GM19351 (cell line): ENCODE measurements around the gene GCA.

Experiments
- ATAC-seq: cut with Tn5 transposase; IDR thresholded peaks from one replicate; pipeline ENCODE4 v1.9.1; 2021; ENCODE audit warnings: mild to moderate bottlenecking, moderate library complexity; ENCODE audit not compliant: unreplicated experiment

The GCA gene

DNA sequence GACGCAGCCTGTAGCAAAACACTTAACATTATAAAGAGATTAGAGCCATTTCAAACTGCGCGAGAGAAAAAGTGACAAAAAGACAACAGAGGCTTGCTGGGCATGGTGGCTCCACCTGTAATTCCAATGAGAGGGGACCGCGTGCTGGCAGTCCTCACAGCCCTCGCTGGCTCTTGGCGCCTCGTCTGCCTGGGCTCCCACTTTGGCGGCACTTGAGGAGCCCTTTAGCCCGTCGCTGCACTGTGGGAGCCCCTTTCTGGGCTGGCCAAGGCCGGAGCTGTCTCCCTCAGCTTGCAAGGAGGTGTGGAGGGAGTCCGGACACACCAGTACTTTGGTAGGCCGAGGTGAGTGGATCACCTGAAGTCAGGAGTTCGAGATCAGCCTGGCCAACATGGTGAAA lies 16.1 kb upstream of the GCA start:
- no peak for ATAC-seq

DNA sequence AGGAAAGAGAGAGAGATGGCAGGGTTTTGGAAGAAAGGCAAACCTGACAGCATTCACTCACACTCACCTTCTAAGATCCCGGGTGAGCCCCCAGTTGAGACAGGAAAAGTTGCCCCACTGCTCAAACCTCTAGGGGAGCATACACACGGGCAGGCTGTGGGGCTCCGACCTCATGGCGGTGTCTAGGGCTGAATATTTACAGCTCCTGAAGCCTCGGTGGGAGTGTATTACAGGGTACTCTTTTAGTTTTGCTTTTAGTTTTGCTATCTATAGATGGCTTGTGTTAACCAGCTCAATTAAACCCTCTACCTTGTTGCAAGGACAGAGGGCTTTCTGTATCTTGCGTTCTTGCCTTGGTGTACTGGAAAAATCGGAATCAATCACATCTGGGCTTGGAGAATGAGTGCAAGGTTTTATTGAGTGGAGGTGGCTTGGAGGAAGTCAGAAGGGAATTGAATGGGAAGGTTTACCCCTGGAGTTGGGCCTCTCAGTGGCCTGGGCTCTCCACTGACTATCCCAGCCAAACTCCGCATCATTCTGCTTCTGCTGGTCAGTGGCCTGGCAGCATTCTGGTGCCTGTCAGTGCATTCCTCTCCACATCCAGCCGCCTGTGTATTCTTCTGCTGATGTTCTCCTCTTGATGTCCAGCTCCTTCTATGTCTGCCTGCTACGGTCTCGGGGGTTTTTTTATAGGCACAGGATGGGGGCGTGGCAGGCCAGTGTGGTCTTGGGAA lies 15.3 kb upstream of the GCA start:
- peak; percentile 83 for ATAC-seq

DNA sequence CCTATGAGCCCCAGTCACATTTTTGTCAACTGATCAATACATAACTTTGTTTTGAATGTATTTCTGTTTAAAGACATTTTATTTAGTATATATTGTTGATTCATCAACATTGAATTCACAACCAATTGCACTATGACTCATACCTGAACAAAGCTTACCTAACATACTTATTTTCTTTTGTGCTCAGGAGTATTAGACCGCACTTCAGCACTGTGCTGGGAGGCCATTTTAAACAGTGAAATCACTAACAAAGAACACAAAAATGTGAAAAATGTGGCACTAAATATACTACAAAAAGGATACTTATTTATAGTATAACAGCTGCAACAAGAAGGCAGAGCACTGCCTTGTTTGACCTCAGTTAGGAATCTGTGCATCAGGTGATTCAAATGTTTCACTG lies 13.1 kb upstream of the GCA start:
- ATAC-seq = no peak

DNA sequence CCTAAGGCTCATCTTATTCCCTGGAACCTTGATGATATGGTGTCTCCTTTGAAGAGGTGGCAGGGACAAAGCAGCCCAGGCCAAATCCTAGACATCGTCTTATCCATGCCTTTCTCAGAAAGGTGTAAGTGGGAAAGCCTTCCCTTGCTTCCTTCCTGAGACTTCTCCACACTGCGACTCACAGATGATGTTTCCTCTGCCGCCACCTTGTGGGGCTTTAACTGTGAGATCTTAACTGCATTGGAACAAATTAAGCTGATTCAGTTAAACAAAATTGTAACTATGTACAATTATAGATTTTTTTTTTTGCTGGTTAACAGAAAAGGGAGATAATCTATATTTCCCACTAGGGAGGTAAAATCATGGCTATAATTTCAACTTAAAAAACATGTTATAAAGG lies 10.0 kb upstream of the GCA start:
- ATAC-seq = peak; percentile 62

DNA sequence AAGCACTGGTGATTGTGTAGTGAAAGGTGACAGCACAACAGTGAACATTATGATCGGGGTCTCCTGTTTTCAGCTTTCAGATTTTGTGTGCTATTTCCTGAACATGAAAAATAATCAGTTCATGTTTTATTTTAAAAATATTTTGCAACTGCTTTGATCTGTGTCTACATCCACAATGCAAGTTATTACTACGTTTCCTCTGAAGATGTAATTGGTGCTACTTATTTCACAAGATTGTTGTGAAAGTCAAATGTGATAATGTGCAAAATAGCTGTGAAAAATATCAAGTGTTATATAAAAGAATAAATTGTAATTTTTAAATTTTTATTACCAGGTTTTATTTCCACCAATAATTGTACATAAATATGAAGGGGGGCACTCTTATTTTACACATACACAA lies 6.1 kb upstream of the GCA start:
- no peak for ATAC-seq

DNA sequence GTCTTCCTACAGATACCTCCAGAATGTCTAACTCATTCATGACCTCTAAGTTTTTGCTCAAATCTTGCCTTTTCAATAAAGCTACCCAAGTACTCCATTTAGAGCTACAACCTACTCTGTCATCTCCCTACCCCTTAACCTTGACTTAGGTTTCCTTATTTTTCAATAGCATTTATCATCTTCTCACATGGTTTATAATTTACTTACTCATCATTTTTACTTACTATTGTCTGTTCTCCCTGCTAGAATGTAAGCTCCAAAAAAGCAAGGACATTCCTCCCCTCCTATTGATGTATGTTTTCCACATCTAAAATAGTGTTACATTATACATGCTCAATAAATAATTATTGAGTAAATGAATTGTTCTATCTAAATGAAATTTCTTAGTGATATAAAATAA lies 3.1 kb upstream of the GCA start:
- ATAC-seq = no peak

DNA sequence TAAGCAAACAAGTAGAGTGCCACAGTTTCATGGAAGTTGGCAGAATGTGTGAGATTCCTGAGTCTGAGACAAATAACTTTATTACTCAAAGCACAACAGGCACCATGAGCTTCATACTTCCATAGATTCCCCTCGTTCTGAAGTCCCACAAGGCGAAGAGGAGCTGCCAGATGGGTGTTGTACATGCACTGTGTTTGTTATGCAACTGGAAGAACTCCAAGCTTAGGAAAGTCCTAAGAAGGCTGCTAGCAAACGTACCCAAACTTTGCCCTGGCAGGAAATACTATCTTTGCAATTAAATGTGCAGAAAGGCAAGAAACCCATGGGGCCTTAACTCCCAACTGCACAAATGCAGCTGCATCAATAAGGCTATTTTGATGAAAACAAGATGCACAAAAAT lies 1.6 kb upstream of the GCA start:
- ATAC-seq = no peak

DNA sequence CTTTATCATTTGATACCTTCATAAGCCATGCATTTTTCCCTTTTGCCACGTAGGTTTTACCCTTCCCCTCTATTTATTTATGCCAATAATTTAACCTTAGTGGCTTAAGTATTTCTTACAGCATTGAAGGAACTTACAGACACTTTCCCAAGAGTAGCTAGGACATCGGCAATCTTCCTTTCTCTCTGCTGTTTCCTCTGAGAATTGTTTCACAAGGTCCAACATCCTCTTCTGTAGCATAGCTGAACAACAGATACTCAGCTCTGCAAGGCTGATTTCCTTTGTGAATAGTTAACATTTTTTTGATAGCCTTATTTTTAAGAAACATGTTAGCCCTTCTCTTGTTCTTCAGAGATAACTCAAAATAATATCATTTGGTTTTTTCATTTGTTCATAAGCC lies 1.1 kb upstream of the GCA start:
- ATAC-seq = no peak

DNA sequence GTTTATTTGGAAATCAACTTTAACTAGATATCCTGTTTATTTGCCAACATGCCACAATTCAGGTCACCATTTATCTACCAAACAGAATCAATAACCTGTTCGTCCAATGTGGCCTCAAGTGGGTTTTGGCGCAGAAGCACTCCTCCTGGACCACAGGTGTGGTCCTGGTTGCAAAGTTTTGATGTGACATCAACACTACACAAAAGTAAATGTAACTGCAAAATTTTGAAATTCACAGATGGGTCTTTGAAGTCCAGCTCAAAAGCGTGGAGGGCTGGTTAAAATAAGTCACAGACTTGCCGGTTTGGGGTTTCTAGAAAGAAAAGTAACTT lies 474 bp upstream of the GCA start:
- ATAC-seq = peak; percentile 1

DNA sequence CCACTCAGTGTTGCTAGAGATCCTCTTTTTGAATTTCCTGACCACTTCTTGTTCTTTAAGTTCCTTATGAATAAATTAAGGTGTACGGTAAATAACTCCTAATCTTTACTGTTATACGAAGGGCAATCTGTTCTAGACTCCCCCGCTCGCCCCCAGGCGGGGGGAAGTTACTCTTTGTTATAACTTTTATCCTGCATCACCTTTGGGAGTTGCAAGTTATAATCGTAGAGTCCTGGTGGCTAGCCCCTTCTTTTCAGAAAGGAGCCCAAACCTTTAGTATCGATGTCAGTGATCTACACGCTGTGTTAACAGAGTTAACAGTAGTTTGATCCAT lies 652 bp downstream of the GCA start:
- ATAC-seq = peak; percentile 3

DNA sequence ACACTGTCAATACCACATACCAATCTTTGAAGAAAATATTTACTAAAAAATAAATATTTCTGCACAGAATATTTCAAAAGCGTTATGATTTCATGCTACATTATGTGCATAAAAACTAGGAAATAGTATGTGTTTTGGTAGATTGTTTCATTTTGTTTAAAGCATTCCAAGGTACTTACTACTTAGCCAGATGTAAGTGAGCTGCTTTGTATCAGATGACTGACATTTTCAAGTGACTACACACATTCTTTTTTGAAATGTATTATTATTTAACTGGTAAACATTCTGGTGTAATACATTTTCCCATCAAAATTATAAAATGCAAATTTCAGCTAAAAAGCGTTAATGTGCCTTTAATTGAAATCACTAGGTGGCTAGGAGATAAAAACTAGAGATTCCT lies 21.5 kb downstream of the GCA start:
- no peak for ATAC-seq

DNA sequence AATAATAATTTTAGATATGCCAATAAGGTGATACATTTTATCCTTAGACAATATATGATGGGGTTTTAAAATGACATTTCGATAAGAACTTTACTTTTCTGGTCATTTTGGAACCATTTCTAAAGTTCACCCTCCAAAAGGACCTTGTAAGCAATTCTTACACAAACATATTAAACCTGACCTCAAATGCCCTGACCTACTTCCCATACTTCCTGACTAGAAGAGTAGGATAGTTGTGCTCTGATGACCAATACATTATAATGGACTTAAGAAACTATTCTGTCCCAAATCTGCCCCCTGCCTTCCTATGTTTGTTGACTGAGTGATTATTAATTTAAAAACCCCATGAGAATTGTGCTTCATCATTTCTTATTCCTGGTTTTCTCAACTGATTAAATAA lies 24.6 kb downstream of the GCA start:
- no peak for ATAC-seq

DNA sequence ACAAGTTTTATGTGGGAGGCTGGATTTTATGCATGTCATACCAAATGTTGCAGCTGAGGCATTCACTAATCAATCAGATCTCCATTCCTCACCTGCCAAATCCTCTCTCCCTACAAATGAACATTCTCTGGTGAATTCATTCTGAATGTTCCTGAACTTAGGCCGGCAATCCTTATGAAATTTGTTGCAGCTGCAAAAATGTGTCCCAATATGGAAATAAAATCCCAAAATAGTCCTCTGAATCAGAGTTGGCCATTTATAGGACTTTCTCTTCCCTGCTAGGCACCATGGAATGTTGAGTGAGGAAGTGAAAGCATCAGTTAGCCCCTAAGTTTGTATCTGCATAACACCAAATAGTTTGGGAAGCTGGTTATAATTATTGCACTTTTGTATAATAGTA lies 25.6 kb downstream of the GCA start:
- ATAC-seq = no peak

DNA sequence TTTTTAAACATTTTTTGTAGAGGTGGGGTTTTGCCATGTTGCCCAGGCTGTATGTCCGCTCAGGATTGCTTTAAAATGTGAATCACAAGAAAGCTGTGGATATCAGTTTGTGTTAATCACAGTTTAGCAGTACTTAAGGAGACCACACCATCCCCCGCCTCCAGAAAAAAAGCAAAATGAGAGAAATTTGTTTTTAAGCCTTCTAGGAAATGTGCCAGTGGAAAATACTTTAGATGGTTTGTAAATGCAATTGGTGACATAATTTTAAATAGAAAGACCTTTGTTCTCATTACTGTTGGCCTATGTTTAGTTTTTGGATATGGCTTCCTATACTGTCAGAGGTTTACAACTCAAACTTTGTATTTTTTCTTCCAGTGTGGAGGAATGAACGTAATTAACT lies 27.0 kb downstream of the GCA start:
- no peak for ATAC-seq

DNA sequence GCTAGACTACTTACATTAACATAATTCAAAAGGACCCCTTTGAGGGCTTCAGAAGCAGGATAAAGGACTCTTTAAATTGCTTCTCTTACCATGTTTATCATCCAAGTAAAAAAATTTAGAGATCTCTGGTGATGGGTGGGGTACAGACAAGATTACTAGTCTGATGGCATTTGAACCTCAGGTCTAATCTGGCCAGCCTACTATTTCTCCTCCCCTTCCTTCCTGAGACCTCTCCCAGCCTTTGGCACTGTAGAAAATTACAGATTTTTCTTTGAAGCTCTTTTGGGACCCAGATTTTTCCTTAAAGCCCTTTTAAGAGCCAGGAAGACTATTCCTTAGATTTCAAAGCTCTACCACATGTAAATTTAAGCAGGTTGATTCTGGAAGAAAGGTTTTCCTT lies 28.9 kb downstream of the GCA start:
- no peak for ATAC-seq

DNA sequence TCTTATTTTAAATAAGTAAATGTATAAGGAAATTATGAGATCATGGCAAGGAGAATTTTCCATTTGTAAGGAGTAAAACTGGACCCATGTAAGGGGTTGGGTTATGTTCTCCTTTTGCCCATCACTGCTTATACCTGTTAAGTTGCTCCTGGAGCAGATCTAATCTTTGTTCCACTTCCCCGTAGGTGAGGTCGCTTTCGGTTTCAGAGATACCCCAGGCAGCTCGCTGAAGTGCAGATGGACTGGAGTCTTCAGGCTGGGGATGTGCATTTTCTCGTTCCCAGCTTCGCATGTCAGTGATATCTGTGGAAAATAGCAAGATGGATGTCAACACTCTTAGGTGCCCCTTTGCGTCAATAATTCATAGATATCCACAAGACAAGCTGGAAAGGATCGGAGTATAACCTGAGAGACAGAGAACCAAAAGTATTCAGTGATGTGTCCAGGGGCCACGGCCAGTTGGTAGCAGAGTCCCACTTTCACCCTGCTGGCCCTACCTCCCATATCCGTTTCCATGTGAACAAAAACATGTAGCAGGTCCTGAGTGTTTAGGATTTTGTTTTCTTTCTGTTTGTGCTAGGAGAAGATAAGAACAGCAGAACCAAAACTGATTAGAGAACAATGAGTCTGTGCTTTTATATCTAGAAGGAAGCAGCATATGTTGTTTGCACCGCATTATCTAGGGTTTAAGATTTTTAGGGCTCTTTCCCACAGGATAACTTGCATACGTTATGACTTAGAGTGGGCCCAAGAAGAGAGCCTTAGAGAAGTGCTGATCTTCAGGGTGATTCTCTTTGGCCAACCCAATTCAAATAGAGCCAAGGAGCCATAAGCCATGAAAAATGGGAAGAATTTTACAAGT lies 36.0 kb downstream of the GCA start:
- peak; percentile 64 for ATAC-seq

DNA sequence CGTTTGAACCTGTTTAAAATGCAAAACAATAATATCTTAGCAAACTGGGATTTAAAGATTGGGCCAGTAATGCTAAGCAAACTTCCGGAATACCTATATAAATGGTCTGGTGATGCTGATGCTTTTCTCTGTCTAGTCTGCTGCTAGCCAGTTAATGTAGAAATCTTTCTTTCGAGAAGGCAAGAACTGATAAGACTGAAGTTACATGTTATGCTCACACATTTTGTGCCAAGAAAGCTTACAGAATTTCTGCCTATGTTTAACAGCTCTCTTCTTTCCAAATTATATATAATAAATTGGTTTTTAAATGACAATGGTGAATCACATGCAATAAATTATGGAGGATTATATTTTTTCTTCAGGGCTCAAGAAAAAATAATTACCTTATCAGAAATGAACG lies 37.9 kb downstream of the GCA start:
- no peak for ATAC-seq

DNA sequence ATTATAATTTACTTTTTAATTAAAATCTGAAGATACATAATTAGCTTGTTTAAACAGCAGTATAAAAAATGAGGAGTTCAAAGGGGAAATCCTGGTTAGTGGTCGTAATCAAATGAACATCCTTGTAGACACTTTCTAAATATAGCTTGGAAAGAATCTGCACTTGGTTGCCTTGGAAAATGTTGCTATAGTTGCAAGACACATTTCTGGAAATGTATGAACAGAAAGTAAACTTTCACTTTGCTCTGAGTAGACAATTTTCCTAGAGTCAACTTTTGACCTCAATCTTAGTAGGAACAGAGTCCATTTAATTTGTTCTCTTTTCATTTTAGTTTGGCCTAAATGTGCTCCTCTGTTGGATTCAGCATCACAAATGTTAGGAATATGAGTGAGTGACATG lies 38.3 kb downstream of the GCA start:
- no peak for ATAC-seq

DNA sequence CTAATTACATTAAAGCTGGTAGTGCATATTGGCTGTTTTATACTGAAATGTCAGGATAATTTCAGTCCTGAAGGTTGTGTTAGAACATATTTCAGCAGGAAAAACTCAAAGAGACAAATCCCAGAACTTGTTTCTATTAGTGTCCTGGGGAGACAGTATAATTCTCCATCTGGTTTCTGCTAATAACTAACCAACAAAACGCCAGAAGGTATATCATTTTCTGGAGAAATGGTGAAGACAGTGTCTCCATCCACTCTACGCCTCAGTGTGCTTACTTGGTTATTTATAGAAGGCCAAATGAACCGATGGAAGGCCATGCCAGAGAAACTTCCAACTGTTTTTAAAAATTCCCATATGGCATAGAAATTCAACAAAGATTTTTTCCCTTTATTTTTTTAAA lies 41.6 kb downstream of the GCA start:
- ATAC-seq = no peak

DNA sequence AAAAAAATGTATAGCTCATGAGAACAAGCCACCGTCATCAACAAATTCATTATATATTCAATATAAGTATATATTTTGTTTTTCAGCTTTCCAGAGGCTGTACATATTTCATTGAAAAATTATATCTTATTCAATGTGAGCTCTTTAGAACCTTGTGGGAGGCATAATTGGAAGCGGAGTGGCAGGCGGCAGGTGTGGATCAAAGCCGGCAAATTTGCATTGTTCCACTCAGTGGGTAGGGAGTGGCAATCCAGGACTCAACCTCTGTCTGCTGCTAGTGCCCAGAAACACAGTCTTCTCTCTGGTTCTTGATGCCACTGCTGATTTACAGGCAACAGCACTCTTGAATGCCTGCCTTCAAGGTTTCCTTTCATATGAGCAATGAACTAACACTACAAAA lies 46.9 kb downstream of the GCA start:
- no peak for ATAC-seq

DNA sequence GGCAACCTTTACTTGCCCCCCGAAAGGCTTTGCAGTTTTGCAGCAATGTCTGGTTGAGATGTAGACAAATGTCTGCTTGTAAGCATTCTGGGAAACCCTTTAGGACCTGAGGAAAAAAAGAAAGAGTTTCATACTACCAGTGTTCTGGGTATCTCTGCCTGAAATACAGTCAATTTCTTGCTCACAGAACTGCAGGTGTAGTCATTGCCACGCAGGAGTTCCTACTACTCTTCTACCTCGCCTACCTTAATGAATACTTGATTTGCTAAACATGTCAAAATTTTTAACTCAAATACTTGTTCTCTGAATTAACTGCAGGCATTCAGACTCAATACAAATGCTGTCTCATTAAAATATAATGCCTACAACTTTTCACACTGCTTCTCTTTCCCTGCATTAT lies 56.4 kb downstream of the GCA start:
- no peak for ATAC-seq

DNA sequence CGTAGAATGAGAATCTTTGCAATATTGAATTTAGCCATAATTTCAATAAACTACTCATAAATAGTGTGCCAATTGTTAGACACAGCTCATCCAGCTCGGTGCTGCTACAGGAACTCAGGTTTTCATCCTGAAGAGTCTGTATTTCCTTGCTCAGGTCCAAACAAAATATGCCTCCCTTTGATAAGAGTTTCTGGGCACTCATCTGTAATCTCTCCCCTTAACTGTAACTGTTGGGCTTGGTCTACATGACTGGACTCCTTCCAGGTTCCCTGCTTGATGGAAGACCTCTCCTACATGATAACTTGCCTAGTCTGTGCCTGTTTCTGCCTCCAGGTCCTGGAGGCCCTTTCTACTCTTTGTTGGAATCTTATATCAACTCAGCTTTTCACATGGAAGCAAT lies 57.9 kb downstream of the GCA start:
- ATAC-seq = no peak

DNA sequence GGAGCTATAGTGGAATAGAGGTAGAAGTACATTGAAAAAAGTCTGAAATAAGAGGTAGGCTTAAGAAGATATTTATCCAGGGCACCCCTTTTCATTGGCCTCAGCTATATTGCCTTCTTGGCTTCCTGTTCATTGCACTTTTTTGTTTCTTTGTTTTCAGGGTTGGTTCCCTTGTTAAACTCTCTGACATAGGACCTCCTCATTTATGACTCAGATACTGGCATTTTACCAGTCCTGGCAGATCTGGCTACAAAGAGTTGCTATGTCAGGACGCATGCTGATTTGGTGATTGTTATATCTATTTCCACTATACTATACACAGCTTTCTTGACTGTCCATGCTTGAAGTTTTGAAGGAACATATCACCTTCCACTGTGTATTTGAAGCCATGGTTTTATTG lies 60.0 kb downstream of the GCA start:
- no peak for ATAC-seq
